Left kidney (tissue), 2 donors: ENCODE data around the gene COL4A1. TPM values are rescaled to one million over a fixed set of nuclear protein-coding genes. Genes with fewer than 3 reads are reported as not detected.

Experiments
- DNase-seq: peaks from one replicate; pipeline ENCODE4 v3.0.0-alpha.2; 2013
- polyA plus RNA-seq: library from polyadenylated mRNA; unstranded; fragments of 120-200 nt; gene quantifications from one replicate; pipeline ENCODE4 v1.2.1, GENCODE V29; 2013; ENCODE audit not compliant: insufficient read length

COL4A1 gene
- polyA plus RNA-seq, 1 donor: 531 TPM

- DNase-seq: peak; percentile 7
Observed at GRCh38 chr13:110168999-110169933, 137.7 kb downstream of the COL4A1 start.

GRCh38 chr13:110166598-110166997 is 140.4 kb downstream of the COL4A1 start:
- DNase-seq: no peak

- no peak for DNase-seq
Observed at GRCh38 chr13:110164706-110165105, 142.3 kb downstream of the COL4A1 start.

GRCh38 chr13:110162866-110163658 is 143.9 kb downstream of the COL4A1 start:
- DNase-seq: no peak

GRCh38 chr13:110162053-110162452 is 144.9 kb downstream of the COL4A1 start:
- DNase-seq: no peak

GRCh38 chr13:110161112-110161882 is 145.7 kb downstream of the COL4A1 start:
- DNase-seq: no peak

- DNase-seq: no peak
Observed at GRCh38 chr13:110158226-110158625, 148.7 kb downstream of the COL4A1 start.

- no peak for DNase-seq
Observed at GRCh38 chr13:110157718-110158117, 149.2 kb downstream of the COL4A1 start.

GRCh38 chr13:110156301-110157049 is 150.5 kb downstream of the COL4A1 start:
- DNase-seq: no peak

- DNase-seq: no peak
Observed at GRCh38 chr13:110155072-110155471, 151.9 kb downstream of the COL4A1 start.

GRCh38 chr13:110154410-110154933 is 152.5 kb downstream of the COL4A1 start:
- DNase-seq: no peak

GRCh38 chr13:110152351-110152750 is 154.6 kb downstream of the COL4A1 start:
- DNase-seq: no peak

- no peak for DNase-seq
Observed at GRCh38 chr13:110151462-110151861, 155.5 kb downstream of the COL4A1 start.

GRCh38 chr13:110150384-110151101 is 156.4 kb downstream of the COL4A1 start:
- DNase-seq: no peak

GRCh38 chr13:110149036-110149435 is 157.9 kb downstream of the COL4A1 start:
- no peak for DNase-seq

GRCh38 chr13:110140099-110140498 is 166.9 kb downstream of the COL4A1 start:
- no peak for DNase-seq

- DNase-seq: no peak
Observed at GRCh38 chr13:110138700-110139036, 168.3 kb downstream of the COL4A1 start.

- peak; percentile 44 for DNase-seq
Observed at GRCh38 chr13:110138010-110138699, 168.8 kb downstream of the COL4A1 start.

- DNase-seq: peak; percentile 44
Observed at GRCh38 chr13:110137680-110138009, 169.3 kb downstream of the COL4A1 start.
